GM21390 (cell line): ENCODE measurements around the gene ABCC8.

Experiments used
- ATAC-seq: cut with Tn5 transposase; IDR thresholded peaks from one replicate; pipeline ENCODE4 v1.9.1; 2021; ENCODE audit not compliant: unreplicated experiment

ABCC8 gene

GRCh38 chr11:17473071-17473744 lies 3.4 kb downstream of the ABCC8 start:
- ATAC-seq = no peak

GRCh38 chr11:17472467-17472866 lies 4.2 kb downstream of the ABCC8 start:
- no peak for ATAC-seq

GRCh38 chr11:17471501-17471900 lies 5.1 kb downstream of the ABCC8 start:
- ATAC-seq = no peak

- ATAC-seq = no peak
Observed at GRCh38 chr11:17469998-17470397, 6.6 kb downstream of the ABCC8 start.

- no peak for ATAC-seq
Observed at GRCh38 chr11:17468122-17468521, 8.5 kb downstream of the ABCC8 start.

GRCh38 chr11:17463546-17464174 lies 13.0 kb downstream of the ABCC8 start:
- ATAC-seq = no peak

GRCh38 chr11:17462940-17463339 lies 13.7 kb downstream of the ABCC8 start:
- ATAC-seq = no peak

- no peak for ATAC-seq
Observed at GRCh38 chr11:17460406-17460805, 16.2 kb downstream of the ABCC8 start.

GRCh38 chr11:17459236-17459896 lies 17.3 kb downstream of the ABCC8 start:
- no peak for ATAC-seq

- no peak for ATAC-seq
Observed at GRCh38 chr11:17458268-17458667, 18.4 kb downstream of the ABCC8 start.

GRCh38 chr11:17457396-17458173 lies 19.1 kb downstream of the ABCC8 start:
- ATAC-seq = no peak

GRCh38 chr11:17452668-17453067 lies 24.0 kb downstream of the ABCC8 start:
- ATAC-seq = no peak

GRCh38 chr11:17449158-17449557 lies 27.5 kb downstream of the ABCC8 start:
- ATAC-seq = no peak

- no peak for ATAC-seq
Observed at GRCh38 chr11:17446482-17446881, 30.2 kb downstream of the ABCC8 start.

GRCh38 chr11:17445240-17445795 lies 31.3 kb downstream of the ABCC8 start:
- no peak for ATAC-seq

- ATAC-seq = no peak
Observed at GRCh38 chr11:17443926-17444690, 32.5 kb downstream of the ABCC8 start.

- no peak for ATAC-seq
Observed at GRCh38 chr11:17443423-17443822, 33.2 kb downstream of the ABCC8 start.

GRCh38 chr11:17443000-17443399 lies 33.6 kb downstream of the ABCC8 start:
- ATAC-seq = no peak

- no peak for ATAC-seq
Observed at GRCh38 chr11:17439316-17439782, 37.3 kb downstream of the ABCC8 start.

- no peak for ATAC-seq
Observed at GRCh38 chr11:17437366-17437765, 39.3 kb downstream of the ABCC8 start.
